ENCODE measurements around the gene FAM76B. TPM values are rescaled to one million over a fixed set of nuclear protein-coding genes. Genes with fewer than 3 reads are reported as not detected.

FAM76B gene
- total RNA-seq, 1 donor from 2014 or later, result 30.7 TPM

- no peak for DNase-seq (ENCODE audit: extremely low spot score, unreplicated experiment)
- H3K9me3 Mint-ChIP-seq, result no peaks in the 10 kb centered on the region
- no peak overlapping the region for H3K4me3 Mint-ChIP-seq
- TF ChIP-seq CTCF (conservative IDR thresholded peaks at IDR 0.05), result no peak
- H3K27me3 Mint-ChIP-seq, result no peaks in the 10 kb centered on the region
- H3K4me1 Mint-ChIP-seq (ENCODE audit: unreplicated experiment), result peaks cover under 1% of the 10 kb centered on the region
- H3K27ac Mint-ChIP-seq, result no peak overlapping the region
- no peaks in the 10 kb centered on the region for H3K36me3 Mint-ChIP-seq
These were observed 66.1 kb downstream of the FAM76B start for GRCh38 chr11:95723361-95723942.

- H3K4me1 Mint-ChIP-seq (ENCODE audit: unreplicated experiment), result peaks cover 9% of the 10 kb centered on the region
- no peak overlapping the region for H3K27ac Mint-ChIP-seq
- no peaks in the 10 kb centered on the region for H3K9me3 Mint-ChIP-seq
These were observed 69.4 kb downstream of the FAM76B start for GRCh38 chr11:95720195-95720594.

More at GRCh38 chr11:95720195-95720594, 69.4 kb downstream of the FAM76B start:
- Mint-ChIP-seq H3K36me3 (no peaks in the 10 kb centered on the region), H3K27me3 (no peaks in the 10 kb centered on the region), H3K4me3 (no peak overlapping the region)
- TF ChIP-seq CTCF (conservative IDR thresholded peaks at IDR 0.05), result no peak
- no peak for DNase-seq (ENCODE audit: extremely low spot score, unreplicated experiment)

Other genes starting within 250 kb of the FAM76B start
- 42.6 and 61.3 TPM in 2 replicates for gene CEP57, start 716 bp upstream of the FAM76B start, total RNA-seq (ENCODE audit: low replicate concordance)
- 34.4 and 38.9 TPM in 2 replicates for gene MTMR2, start 134.3 kb upstream of the FAM76B start, total RNA-seq (ENCODE audit: low replicate concordance)